Measurements from ENCODE around the gene SMARCA2. TPM values are rescaled to one million over a fixed set of nuclear protein-coding genes. Genes with fewer than 3 reads are reported as not detected.

SMARCA2 gene
- total and polyA plus RNA-seq, 10 of the 15 experiments (the other 5 are each of a cell fraction or from before 2014, with no cell fraction given) = 100 to 392 (median 204) TPM

GRCh38 chr9:2163231-2163885, 148.2 kb downstream of the SMARCA2 start:
- Histone ChIP-seq H3K27me3 (replicated peaks in 1 of 2; ENCODE audit: control insufficient read depth in 2 of 2, insufficient read depth in 2 of 2, low read length in 1 of 2) (no peaks in the 10 kb centered on the region), H3K36me3 (ENCODE audit: control insufficient read depth in 2 of 2, insufficient read depth in 2 of 2, low read length in 1 of 2) (peaks cover 14 to 34% of the 10 kb centered on the region in 2 experiments), H2AFZ (ENCODE audit: control insufficient read depth, low read depth, low read length) (no peak overlapping the region), H3K9me3 (replicated peaks; ENCODE audit: control insufficient read depth, insufficient read depth, low read length) (no peaks in the 10 kb centered on the region), H3K4me3 (no peak overlapping the region), H4K20me1 (ENCODE audit: control insufficient read depth, insufficient read depth) (no peaks in the 10 kb centered on the region), H3K4me1 (ENCODE audit: control insufficient read depth, insufficient read depth, low read length) (peaks cover 6% of the 10 kb centered on the region; the same call in 1 of the 2 replicates), H3K4me2 (ENCODE audit: control insufficient read depth, insufficient read depth) (no peak overlapping the region), H3K79me2 (ENCODE audit: control insufficient read depth, insufficient read depth, low read length) (peaks cover 59% of the 10 kb centered on the region), H3K9ac (ENCODE audit: control insufficient read depth, insufficient read depth, low read length) (no peak overlapping the region), H3K27ac (ENCODE audit: control insufficient read depth, insufficient read depth) (no peak overlapping the region)
- 63% methylated on average over 6 of the region's 6 CpGs for WGBS (ENCODE audit: insufficient coverage, insufficient replicate concordance, low lambda C conversion rate, missing lambda C conversion rate)
- no peak for DNase-seq (ENCODE audit: low read depth, low spot score)
- POLR2A ChIA-PET = interaction anchor here (0.7 kb wide), 1 partner anchor 681 kb away, joined by 3 read pairs; the partner anchor contains the start of gene PUM3
- SMC1A ChIA-PET (ENCODE audit: uncharacterized antibody, unreplicated experiment) = no interaction called here
- RAD21 ChIA-PET (ENCODE audit: unreplicated experiment) = no interaction called here
- in situ Hi-C loops (cut with MboI) = no loop called here
- ATAC-seq = no peak; the same call in 2 of the 3 replicates
- CTCF ChIA-PET = interaction anchor here (0.5 to 1.0 kb wide), 2 partner anchors 18 to 443 kb away, joined by 3 read pairs; no protein-coding TSS in a partner anchor
- TF ChIP-seq JUND (IDR thresholded peaks at IDR 0.05; ENCODE audit: low read depth, low read length) (no peak), SIX5 (IDR thresholded peaks at IDR 0.05; ENCODE audit: low read depth, low read length, severe bottlenecking) (no peak), MTA3 (IDR thresholded peaks at IDR 0.05; ENCODE audit: borderline replicate concordance, low read length) (no peak), CUX1 (IDR thresholded peaks at IDR 0.05; ENCODE audit: insufficient replicate concordance, low read depth, low read length) (no peak), ZNF384 (IDR thresholded peaks at IDR 0.05; ENCODE audit: borderline replicate concordance, low read depth, low read length) (no peak), USF2 (IDR thresholded peaks at IDR 0.05; ENCODE audit: borderline replicate concordance, low read depth, low read length) (no peak), BRCA1 (IDR thresholded peaks at IDR 0.05; ENCODE audit: low read depth, low read length) (no peak), CREM (IDR thresholded peaks at IDR 0.05; ENCODE audit: low read depth) (no peak)
- intact Hi-C loops (cut with micrococcal nuclease; ENCODE audit: unreplicated experiment) = no loop called here
- no TSS peak for BruUV-seq (replicated peaks)
- FAIRE-seq = no peak

Data from GM12878 (cell line).